Activated T-cell treated with anti-CD3 and anti-CD28 coated beads, Interleukin-2, amount 50 U/mL, for 48 hours (primary cell): ENCODE measurements around the gene TCTN1.
A peak's percentile ranks its signal among the peaks of the same experiment; 100 is the strongest.
"Not testable (repeated sequence)": the region's sequence is repeated elsewhere in the genome, so short reads cannot be mapped to it uniquely, and the experiment has no call there.

Experiments used
- DNase-seq, 2 experiments: peaks; one replicate each; pipeline ENCODE4 v3.0.0-alpha.2; 2020

Gene TCTN1

DNA sequence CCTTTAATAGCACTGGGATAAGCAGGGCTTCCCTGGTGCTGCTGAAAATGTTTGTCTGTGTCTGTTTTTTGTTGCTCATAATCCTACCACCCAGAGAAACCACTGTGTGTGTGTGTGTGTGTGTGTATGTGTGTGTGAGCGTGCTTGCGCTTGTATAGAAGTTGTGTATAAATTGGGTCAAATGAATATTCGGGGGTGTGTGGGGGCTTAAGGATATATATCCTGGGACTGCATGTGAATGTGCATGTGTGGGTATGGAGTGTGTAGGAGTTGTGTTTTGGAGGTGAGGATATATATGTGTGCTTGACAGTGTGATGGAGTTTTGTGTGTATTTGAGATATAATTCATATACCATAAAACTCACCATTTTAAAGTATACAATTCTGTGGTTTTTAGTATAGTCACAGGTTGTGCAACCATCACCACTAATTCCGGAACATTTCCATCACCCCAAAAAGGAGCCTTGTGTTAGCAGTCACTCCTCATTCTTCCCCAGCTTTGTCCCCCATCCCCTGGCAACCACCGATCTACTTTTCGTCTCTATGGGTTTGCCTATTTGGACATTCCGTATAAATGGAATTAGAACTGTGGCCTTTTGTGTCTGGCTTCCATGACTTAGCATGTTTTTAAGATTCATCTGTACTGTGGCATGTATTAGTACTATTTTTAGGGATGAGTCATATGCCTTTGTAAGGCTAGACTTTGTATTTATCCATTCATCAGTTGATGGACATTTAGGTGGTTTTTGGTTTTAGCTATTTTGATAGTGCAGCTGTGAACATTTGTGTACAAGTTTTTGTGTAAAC, 25.6 kb downstream of the TCTN1 start:
- no peak for DNase-seq

DNA sequence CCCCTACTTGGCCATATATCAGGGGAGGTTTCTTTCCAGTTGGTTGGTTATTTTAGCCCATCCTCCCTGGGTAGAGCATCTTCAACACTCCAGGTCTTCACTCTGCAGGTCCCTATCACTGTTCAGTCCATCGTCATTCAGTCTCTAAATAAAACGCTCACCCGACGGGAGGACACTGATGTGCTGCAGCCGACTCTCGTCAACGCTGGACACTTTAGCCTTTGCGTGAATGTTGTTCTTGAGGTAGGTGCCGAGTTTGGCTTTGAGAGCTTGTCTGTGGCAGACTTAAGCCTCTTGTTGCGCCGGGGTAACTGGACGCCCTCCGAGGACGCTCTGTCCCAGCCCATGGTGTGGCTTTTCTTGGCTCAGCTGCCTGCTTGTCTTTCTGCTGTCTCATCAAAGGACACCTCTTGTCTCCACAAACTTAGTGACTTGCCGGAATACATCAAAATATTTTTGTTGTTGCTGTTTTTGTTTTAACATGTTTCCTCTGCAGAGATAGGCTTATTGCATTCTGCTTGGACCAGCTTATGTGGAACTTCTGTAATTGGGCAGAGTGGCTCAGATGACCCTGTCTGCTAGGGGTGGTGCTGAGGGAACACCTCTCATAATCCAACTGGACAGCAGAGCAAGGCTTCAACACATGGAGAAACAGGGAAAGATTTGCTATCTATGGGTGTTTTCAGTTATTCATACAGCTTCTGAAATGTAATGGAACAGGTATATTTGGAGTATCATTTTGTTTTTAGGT, 26.5 kb downstream of the TCTN1 start:
- no peak for DNase-seq

DNA sequence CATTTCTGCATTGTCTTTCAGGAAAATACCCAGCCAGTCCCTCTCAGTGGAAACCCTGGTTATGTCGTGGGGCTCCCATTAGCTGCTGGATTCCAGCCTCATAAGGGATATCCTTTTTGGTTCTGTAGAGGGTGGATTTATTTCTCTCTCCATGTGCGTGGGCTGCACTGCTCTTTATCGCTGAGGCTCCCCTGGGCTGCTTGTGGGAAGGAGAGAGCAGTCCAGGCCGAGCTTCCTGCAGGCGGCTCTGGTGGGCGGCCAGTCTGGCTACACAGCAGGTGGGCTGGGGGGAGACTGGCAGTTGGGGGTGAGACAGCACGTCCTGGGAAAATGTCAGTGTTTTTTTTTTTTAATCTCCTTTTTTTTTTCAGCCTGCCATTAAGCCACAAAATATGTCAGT, 27.6 kb downstream of the TCTN1 start:
- no peak for DNase-seq

DNA sequence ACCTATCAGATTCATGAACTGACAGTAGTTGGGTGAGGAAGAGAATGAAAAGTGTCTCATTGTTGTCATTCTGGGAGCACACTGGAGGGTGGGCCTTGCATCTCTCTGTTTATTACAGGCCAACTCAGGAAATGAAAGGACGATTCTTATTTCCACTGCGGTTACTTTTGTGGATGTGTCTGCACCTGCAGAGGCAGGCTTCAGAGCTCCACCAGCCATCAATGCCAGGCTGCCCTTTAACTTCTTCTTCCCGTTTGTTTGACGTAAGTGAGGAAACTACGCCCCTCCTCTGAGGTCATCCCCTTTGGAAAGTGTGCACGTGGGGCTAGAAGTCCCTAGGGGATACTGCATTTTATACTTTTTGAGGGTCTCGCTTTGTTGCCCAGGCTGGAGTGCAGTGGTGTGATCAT, 33.7 kb downstream of the TCTN1 start:
- no peak for DNase-seq

DNA sequence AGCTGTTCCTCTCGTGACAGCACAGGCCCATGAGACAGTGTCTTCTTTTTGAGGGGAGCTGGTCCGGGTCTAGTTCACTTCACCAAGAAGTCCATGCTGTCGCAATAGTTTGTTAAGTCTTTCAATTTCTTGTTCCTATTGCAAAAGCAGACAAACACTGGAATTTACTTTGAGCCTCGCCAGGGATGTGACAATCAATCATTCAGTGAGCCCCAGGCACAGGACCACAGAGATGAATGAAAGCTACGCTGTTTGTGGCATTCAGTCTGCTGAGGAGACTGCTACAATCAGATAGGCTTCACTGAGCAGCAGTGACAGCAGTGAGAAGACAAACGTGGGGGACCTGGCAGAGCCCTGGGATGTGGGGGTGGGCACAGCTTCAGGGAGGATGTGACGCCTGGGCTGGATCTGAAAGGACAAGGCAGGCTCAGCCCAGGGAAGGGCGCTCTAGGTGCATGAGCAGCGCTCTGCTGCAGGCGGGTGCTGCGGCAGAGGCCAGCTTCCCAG, 35.5 kb downstream of the TCTN1 start:
- DNase-seq = no peak

DNA sequence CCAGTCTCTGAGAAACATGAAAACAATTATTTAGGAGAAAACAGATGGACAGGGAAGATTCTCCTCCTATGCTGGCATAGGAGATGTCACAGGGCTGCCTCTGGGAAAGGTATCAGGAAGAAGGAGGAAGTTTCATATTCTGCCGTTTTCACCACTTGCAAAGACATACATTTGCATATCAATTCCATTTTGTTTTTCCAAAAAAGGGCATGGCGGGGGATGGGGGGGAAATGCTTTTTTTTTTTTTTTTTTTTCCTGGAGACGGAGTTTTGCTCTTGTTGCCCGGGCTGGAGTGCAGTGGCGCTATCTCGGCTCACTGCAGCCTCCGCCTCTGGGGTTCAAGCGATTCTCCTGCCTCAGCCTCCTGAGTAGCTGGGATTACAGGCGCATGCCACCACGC, 40.3 kb downstream of the TCTN1 start:
- DNase-seq = not testable (repeated sequence)

DNA sequence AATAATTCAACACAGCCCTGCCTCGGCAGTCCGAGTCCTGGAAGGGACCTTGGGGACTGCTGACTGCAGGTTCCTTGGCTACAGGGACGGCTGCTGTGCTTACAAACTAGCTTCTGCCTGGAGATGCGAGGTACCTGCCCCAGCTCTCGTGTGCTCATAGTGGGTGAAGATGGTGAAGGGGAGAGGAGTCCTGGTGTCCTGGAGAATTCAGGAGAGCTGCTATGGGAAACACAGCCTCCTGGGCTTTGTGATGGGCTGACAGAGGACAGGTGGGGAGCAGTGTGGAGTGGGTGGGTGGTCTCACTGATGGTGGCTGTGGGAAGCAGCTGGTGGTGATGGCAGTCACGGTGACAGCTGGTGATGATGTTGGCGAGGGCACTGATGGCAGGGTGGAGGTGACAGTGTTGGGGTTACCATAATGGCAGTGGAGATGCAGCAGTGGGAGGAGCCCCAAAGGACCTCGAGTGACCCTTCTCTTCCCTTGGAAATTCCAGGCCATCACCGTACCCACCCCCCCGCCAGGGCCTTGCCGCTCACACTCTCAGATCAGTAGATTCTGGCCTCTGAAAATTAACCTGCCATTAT, 42.2 kb downstream of the TCTN1 start:
- no peak for DNase-seq

DNA sequence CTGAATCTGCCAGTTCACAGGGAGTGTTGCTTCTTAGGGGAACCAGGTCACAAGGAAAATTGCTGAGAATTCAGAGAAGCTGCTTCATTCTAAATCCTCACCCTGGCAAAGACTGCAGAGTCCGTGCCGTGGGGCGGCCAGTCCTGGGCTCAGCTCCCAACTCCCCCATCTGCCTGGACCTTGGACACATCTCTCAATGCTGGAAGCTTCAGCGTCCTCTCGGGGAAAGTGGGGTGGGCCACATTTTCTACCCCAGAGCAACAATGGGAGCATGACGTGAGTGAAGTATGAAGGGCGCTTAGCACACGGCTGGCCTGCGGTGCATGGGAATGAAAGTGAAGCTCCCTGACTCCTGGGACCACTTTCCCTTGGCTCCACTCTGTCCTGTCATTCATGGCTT, 43.8 kb downstream of the TCTN1 start:
- no peak for DNase-seq

DNA sequence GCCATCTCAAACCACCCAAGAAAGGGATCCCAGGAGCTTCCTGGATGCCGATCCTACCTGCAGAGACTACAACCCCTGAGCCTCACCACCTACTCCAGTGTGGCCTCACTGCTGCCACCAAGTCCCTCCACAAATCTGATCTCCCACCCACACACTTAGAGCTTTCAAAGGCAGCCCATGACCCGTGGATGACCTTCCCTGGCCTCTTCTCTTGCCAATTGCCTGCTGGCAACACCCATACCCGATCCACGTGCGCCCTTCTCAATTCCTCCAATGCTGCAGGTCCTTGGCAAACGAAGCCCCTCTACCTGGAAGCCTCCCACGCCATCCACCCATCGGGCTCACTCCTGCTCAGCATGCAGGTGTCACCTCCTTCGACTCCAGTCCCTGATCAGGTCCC, 44.3 kb downstream of the TCTN1 start:
- DNase-seq = no peak

DNA sequence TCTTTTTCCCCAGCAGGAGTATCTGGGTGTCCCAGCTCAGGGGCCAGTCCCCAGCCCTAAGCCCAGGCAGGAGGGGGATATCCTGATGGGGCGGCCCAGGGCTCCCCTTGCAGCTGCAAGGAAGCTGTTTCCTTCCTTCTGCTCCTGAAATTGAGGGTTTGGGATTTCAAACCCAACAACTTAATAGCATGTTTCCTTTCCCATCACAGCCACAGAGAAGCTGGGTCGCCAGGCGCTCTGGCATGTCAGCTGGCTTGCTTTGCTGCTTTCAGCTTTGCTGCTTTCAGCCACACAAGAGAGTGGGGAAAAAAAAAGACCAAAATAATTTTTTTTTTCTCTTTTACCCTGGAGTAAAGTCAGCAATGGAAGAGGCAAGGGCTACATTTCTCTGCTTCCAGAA, 44.9 kb downstream of the TCTN1 start:
- DNase-seq = no peak

DNA sequence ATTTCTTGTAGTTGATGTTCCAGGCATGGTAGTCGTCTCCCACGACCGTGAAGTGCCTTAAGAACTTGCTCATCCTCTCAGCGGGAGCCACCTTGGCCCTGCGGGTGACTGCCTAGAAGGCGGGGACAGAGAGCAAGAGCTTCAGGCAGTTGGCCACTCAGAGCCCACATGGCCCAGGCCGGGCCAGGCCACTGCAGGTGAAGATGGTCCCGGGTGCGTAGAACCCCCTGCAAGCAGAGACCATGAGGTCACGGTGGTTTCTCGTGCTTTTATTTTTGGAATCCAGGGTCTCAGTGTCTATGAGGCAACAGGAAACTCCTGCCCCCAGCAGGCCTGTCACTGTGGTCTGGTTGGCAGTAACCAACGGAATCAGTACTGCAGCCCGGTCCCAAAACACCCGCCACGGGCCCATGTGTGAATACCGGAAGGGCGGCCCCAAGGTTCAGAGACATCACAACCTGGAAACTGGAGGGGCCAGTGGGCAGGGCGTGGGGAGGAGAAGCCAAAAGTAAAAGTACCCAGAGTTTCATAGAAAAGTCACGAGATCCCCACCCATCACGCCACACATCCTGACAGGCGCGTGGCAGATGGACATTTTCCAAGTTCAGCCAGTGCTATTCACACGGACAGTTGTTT, 47.5 kb downstream of the TCTN1 start:
- peak; percentile 78 to 80 for DNase-seq

DNA sequence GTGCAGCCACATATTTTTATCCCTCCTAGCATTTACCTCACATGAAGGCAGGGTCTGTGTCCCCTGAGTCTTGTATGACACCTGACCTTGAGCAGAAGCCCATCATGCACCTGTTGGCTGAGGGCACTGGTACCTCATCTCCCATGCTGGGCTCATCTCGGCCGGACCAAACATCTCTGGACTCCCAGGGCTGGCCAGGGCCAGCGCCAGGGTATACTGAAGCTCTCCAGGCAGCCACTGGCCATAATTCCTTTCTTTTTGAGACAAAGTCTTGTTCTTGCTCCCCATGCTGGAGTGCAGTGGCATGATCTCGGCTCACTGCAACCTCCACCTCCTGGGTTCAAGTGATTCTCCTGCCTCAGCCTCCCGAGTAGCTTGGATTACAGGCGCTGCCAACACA, 53.0 kb downstream of the TCTN1 start:
- DNase-seq = no peak

DNA sequence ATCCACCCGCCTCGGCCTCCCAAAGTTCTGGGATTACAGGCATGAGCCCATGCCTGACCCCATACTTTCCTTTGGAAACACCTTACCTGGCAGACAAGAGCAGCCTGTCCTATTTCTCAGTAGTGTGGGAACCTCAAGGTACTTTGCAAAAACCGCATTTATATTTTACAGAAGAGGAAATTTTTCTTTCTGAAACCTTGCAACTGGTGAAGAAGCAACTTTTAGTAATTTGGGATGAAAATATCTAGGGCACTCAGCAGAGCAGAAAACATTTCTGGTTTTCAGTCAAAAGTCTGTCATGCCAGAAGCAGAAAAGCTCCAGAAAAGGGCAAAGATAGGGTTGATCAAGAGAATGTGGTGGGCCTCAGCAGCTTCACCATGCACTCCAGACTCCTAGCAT, 53.7 kb downstream of the TCTN1 start:
- DNase-seq = no peak

DNA sequence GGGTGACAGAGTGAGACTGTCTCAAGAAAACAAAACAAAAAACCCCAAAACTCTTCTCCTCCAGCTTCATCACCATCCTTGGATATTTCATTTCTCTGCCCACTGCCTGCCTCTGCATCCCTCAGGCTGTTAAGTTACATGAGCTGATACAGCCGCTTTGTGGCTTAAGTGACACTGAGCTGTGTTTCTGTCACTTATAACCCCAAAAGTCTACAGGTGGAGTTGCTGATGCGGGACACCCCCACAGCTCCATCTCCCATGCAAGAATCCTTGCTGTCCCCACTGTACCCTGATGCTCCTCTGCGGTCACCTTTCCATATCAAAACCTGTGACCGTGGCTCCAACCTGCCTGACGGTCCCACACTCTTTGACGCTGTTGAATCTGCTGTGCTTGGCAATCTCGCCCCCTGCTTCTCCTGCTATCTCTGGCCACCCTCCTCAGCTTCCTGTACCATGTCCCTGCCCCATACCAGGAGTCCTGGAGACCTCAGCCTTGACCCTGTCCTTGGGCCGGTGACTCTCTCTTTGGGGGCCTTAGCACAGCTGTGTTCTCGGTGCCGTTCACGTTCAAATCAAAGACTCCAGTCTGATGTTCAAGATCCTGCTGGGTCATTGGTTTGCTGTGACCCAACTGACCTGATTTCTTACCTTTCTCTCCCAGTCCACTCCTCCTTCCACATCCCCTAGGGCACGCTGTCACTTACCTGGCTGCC, 54.7 kb downstream of the TCTN1 start:
- DNase-seq = no peak

DNA sequence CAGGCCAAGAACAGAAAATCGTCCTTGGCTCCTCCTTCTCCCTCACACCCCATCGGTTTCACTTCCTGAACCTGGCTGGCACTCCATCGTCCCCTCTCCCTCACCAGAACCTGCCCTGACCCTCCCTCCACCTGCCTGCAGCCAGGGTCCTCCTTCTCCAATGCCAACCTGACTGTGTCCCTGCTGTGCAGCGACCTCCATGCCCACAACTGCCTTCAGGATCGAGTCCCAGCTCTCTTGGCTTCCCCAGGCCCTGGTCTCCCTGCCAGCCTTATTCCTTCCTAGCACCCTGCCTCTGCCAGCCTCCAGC, 55.2 kb downstream of the TCTN1 start:
- DNase-seq = no peak

DNA sequence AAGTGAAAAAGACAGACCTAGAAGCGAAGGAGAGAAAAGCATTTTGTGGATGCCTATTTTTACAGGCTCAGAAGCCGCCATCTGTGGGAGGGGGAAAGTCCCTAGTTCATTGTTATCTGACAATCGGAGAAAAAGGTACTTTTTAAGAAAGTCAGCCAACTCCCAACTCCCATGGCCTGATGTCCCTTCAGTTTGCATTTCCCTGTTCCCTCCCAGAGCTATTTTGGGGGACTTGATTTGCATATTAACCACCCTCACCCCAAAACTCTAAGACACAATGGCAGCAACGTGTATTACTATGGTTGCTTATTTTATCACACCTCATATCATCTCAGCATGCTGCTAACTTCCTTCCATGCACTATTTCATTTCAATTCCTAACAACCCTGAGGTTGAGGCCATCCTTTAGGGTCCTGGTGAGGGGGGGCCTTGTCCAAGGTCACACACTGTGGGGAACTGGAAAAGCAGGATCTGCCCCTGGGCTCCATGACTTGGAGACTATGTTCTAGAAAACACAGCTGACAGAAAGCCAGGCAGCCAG, 56.3 kb downstream of the TCTN1 start:
- DNase-seq = peak; percentile 50 to 57

DNA sequence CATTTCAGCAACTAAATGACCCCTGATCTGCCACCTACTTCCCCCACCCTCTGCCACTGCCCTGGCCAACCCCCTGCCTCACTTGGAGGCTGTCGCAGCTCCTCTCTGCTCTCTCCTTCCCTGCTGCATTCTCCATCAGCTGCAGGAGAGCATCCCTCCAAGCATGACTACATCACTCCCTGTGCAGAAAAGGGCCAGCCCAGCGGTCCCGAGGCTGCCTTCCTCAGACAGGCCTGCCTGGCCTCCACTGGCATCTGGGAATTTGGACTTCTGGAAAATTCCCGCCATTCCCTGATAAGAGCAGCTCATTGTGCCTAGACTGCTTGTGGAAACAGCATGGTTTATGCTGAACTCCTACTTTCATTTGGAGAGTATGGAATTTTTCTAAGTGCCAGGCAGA, 62.2 kb downstream of the TCTN1 start:
- DNase-seq = no peak

DNA sequence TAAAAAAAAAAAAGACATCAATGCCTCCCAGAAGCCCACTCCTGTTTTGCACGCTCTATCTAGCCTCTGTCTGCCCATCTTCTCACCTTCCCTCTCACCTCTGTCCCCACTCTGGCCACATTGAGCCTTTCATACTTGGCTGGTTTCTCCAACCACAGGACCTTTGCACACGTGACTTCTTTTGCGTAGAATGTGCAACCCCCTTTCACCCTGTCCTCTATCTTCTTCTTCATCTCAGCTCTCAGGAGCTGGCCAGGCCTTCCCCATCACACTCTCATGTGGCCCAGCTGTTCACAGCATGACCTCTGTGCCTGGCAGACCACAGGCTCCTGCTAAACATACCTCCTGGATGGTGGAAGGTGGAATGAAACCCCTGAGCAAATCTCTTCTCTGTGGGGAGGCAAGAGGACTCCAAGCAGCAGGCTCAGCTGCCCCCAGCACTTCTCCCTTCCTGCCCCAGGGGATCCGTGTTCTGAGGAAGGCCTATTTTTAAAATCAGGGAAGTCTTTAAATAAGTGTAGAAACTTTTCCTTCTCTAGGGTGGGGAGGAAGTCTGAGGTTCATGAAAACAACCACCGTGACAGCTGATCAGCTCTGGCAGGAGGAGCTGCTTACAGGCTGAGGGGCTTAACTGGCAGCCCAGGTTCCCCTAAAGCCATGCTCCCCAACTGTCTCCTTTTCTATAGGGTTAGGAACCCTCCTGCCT, 63.4 kb downstream of the TCTN1 start:
- DNase-seq = no peak

DNA sequence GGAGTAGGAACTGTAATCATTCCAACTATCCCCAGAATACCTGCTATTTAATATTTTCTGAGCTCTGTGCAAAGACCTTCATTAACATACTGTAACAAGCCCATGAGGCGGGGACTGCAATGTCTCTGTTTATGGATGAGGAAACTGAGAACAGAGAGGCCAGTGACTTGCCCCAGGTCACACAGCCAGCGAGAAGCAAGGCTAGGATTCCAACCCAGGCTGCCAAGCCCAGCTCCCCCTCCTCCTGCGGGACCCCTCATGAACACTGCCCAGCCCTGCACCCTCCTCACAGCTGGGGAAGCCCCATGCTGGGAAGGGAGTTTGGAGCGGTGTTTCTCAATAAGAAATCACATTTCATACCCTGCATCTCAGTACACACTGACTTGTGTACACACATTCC, 64.1 kb downstream of the TCTN1 start:
- no peak for DNase-seq

DNA sequence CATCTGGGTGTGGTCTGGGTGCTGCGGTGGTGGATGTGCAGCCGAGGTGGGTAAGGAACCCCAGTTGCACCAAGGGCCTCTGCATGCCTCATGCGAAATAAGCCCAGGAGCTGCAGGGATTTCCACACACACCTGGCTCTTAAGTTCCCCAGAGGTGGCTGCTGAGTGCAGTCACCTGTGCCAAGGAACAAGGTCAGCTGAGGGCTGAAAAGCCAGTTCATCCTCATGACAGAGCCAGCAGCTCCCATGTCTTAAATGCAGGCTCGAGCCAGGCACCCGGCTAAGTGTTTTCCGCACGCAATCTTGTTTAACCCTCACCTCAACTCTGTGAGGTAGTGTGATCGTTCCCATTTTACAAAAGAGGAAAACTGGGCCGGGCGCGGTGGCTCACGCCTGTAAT, 65.3 kb downstream of the TCTN1 start:
- DNase-seq = no peak

DNA sequence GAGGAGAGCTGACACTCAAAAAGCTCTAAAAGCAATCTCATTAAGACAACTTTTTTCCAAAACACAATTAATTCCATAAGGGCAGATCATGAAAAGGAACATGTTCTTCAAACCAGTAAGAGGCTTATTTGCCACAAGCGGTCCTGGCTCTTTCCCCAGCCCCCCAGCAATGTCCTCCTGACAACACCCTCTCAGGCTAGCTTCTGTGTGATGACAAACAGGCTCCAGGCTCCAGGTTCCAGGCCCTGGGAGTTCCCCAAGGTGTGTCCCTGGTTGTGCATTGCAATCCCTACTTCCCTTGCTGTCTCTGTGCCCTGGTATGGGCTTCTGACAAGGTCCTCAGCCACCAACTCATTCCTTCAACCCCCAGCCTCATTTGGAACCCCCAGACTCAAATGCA, 66.1 kb downstream of the TCTN1 start:
- no peak for DNase-seq

DNA sequence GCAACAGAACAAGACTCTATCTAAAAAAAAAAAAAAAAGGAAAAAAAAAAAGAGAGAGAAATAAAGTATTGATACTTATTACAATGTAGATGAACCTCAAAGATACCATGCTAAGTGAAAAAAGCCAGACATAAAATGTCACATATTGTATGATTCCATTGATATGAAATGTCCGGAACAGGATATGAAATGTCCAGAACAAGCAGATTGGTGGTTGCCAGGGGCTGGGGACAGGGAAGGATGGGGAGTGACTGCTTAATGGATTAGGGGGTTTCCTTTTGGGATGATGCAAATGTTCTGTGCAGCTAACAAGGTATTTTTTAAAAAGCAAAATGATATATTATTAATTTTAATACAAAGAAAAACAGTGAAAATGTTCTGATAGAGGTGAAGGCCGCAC, 70.0 kb downstream of the TCTN1 start:
- no peak for DNase-seq
